ENCODE data around the gene DCUN1D2.

The DCUN1D2 gene

DNA sequence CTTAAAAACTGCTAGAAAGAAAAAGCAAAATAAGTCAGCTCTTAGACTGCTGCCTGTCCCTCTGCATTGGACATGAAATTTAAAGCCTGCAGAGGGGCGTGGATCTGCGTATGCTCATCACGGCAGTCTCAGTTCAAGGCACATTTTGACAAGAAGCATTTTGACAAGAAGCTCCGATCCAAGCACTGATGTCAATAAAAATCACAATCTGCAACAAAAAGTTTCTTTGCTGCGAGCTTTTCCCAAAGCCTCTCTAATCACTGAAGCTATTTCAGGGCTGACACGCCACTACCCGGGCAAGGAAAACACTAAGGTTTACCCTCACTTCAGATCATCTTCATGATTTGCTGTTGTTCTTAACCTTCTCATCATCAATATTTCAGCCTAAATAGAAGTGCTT lies 7.4 kb downstream of the DCUN1D2 start:
- TF ChIP-seq, protein P1, sequence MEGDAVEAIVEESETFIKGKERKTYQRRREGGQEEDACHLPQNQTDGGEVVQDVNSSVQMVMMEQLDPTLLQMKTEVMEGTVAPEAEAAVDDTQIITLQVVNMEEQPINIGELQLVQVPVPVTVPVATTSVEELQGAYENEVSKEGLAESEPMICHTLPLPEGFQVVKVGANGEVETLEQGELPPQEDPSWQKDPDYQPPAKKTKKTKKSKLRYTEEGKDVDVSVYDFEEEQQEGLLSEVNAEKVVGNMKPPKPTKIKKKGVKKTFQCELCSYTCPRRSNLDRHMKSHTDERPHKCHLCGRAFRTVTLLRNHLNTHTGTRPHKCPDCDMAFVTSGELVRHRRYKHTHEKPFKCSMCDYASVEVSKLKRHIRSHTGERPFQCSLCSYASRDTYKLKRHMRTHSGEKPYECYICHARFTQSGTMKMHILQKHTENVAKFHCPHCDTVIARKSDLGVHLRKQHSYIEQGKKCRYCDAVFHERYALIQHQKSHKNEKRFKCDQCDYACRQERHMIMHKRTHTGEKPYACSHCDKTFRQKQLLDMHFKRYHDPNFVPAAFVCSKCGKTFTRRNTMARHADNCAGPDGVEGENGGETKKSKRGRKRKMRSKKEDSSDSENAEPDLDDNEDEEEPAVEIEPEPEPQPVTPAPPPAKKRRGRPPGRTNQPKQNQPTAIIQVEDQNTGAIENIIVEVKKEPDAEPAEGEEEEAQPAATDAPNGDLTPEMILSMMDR (IDR thresholded peaks at IDR 0.05; ENCODE audit: borderline replicate concordance, insufficient read depth, low read depth, low read length), result no peak
- H3K4me3 ChIP-seq (ENCODE audit: low read depth, low read length), result no peak overlapping the region

DNA sequence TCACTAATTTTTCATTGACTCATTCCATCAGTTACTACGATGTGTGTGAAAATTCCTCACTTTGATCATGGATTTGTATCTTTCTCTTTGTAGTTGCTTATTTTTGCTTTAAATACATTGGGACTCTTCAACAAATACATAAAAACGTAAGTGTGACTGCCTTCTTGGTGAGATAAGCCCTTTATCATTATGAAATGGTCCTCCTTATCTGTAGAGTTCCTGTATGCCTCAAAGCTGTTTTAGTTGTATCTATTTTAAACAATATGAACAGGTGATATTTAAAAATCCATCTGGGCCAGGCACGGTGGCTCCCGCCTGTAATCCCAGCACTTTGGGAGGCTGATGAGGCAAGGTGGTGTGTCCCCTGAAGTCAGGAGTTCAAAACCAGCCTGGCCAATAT lies 11.3 kb downstream of the DCUN1D2 start:
- H3K4me3 ChIP-seq (ENCODE audit: low read depth, low read length), result no peak overlapping the region
- TF ChIP-seq, protein P1 (IDR thresholded peaks at IDR 0.05; ENCODE audit: borderline replicate concordance, insufficient read depth, low read depth, low read length), result no peak

DNA sequence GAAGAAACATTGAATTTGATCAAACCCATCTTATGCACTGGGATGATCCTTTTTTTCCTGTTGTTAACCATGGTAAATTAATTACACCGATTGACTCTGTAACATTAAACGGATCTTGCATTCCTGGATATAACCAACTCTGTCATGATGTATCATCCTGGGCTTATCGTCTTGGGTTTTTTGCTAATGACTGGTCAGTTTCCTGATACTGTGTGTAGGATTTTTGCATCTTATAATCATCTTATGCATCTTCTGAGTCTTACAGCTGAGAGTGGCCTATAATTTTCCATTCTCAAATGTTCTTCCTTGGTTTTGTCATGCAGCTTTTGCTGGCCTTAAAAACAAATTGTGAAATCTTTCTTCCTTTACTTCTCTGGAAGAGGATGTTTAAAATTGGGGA lies 12.8 kb downstream of the DCUN1D2 start:
- TF ChIP-seq, protein P1 (IDR thresholded peaks at IDR 0.05; ENCODE audit: borderline replicate concordance, insufficient read depth, low read depth, low read length), result no peak

DNA sequence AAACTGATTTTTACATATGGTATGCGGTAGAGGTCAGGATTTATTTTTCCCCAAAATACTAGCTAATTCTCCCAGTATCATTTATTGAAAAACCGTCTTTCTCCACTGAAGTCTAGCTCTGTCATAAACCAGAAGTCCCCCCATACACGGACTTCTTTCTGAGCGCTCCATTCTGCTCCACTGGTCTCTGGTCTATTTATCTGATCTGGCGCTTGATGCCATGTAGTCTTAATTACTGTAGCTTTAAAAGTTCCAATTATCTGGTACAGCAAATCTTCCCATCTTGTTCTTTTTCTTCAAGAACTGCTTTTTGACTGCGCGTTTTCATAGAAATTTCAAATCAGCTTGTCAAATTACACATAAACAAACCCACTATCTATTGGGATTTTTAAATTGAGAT lies 13.7 kb downstream of the DCUN1D2 start:
- TF ChIP-seq, protein P1 (IDR thresholded peaks at IDR 0.05; ENCODE audit: borderline replicate concordance, insufficient read depth, low read depth, low read length), result no peak
- H3K4me3 ChIP-seq (ENCODE audit: low read depth, low read length), result no peak overlapping the region

More for the DNA sequence above, 12.8 kb downstream of the DCUN1D2 start:
- no peak overlapping the region for H3K4me3 ChIP-seq (ENCODE audit: low read depth, low read length)

DNA sequence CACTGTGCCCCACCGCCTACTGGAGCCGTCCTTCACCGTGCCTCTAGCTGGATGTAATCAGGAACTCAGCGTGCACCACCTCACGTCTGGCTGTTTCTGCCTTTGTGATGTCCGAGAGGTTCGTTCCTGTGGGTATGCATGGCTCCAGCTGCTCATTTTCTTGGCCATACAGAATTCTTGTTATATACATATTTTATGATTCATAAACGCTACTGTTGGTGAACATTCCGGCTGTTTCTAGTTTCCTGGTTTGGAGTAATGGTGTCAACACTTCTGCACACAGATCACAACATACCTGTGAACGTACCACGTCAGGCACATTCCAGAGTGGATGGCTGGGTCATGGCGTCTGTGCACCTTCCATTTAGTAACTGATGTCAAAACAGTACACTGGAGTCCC lies 14.6 kb downstream of the DCUN1D2 start:
- TF ChIP-seq, protein P1 (IDR thresholded peaks at IDR 0.05; ENCODE audit: borderline replicate concordance, insufficient read depth, low read depth, low read length), result no peak

DNA sequence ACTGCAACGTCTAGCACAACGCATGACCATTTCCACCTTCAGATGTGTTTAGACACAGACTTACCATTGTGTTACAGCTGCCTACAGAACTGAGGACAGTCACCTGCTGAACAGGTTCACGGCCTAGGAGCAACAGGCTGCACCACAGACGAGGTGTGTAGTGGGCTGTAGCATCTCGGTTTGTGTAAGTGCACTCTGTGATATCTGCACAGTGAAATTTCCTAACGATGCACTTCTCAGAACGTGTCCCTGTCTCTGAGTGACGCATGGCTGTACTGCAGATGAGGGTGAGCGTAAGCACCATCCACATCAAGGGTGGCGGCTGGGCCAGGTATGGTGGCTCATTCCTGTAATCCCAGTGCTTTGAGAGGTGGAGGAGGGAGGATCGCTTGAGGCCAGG lies 15.2 kb downstream of the DCUN1D2 start:
- H3K4me3 ChIP-seq (ENCODE audit: low read depth, low read length), result no peak overlapping the region
- TF ChIP-seq, protein P1 (IDR thresholded peaks at IDR 0.05; ENCODE audit: borderline replicate concordance, insufficient read depth, low read depth, low read length), result no peak

More for the DNA sequence above, 14.6 kb downstream of the DCUN1D2 start:
- no peak overlapping the region for H3K4me3 ChIP-seq (ENCODE audit: low read depth, low read length)

DNA sequence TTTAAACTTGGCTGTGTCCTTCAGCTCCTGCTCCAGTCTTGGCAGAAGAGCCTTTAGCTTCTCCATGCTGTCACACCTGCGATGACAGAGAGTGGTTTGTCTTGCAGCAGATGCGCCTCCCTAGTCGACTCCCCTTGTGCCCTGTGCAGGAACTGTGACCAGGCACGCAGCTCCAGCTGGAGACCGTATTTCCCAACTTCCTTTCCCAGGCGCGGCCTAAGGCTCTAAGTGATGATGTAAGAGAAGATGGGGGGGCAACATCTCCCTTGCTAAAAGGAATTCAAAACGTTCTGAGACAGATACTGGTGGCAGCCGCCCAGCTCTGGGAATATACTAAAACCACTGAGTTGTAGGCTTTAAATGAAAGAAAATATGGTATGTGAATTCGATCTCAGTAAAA lies 16.3 kb downstream of the DCUN1D2 start:
- TF ChIP-seq, protein P1 (IDR thresholded peaks at IDR 0.05; ENCODE audit: borderline replicate concordance, insufficient read depth, low read depth, low read length), result no peak
- no peak overlapping the region for H3K4me3 ChIP-seq (ENCODE audit: low read depth, low read length)
